ENCODE data around the gene LRRN3.

- TF ChIP-seq CTCF (IDR thresholded peaks at IDR 0.05) = no peak
- no peak for TF ChIP-seq POLR2A (IDR thresholded peaks at IDR 0.05)
Measured at GRCh38 chr7:111071556-111071955, 19.4 kb upstream of the LRRN3 start.

Measured in tibial nerve (tissue), 3 donors.